CD4-positive, alpha-beta T cell (primary cell): Measurements from ENCODE around the gene P3H3. TPM values are rescaled to one million over a fixed set of nuclear protein-coding genes. Genes with fewer than 3 reads are reported as not detected.
A peak's percentile ranks its signal among the peaks of the same experiment; 100 is the strongest.

Source experiments
- ATAC-seq: fragments of 200-7000 bp; cut with Tn5 transposase; one replicate; pipeline ENCODE4 v1.10.0; 2022; ENCODE audit warnings: mild to moderate bottlenecking; ENCODE audit not compliant: poor library complexity
- CTCF ChIA-PET: fragments of 350-600 bp; sonication (Branson Sonifier 250); formaldehyde crosslinking; loops from one replicate; lab custom pipeline; 2021; ENCODE audit warnings: antibody characterized with exemption, inconsistent platforms; lab: Charles Lee
- POLR2A ChIA-PET: fragments of 350-600 bp; sonication (Branson Sonifier 250); formaldehyde crosslinking; loops from one replicate; lab custom pipeline; 2021; ENCODE audit warnings: antibody characterized with exemption, inconsistent platforms; lab: Charles Lee
- DNase-seq, 14 experiments: peaks; one replicate each; pipeline ENCODE4 v3.0.0-alpha.2; 2013 to 2020; ENCODE audit warnings: mixed read lengths in 2 of 14
- H3K27ac ChIP-seq, 2 donors: one replicate each; pipeline versions ENCODE4 v1.5.1 to v1.7.0; 2013; ENCODE audit warnings: low read length in 2 of 2, low read depth in 1 of 2, mild to moderate bottlenecking in 1 of 2
- H3K27me3 ChIP-seq, 2 experiments: 1 replicate in 1 of 2; 2 replicates in 1 of 2; pipeline versions ENCODE4 v1.6.1 to v1.7.0; 2013; ENCODE audit warnings: low read length in 2 of 2, control low read depth in 1 of 2, mild to moderate bottlenecking in 1 of 2, moderate library complexity in 1 of 2; ENCODE audit not compliant: insufficient read depth in 2 of 2, control insufficient read depth in 1 of 2
- H3K36me3 ChIP-seq: one replicate; pipeline ENCODE4 v1.6.1; 2013; ENCODE audit warnings: low read length, control low read depth; ENCODE audit not compliant: insufficient read depth
- H3K4me1 ChIP-seq: one replicate; pipeline ENCODE4 v1.6.1; 2013; ENCODE audit warnings: low read length, control low read depth; ENCODE audit not compliant: insufficient read depth
- H3K4me3 ChIP-seq: one replicate; pipeline ENCODE4 v1.5.1; 2013; ENCODE audit warnings: mild to moderate bottlenecking, low read length, moderate library complexity
- H3K9me3 ChIP-seq, 2 experiments: 1 replicate in 1 of 2; 2 replicates in 1 of 2; pipeline versions ENCODE4 v1.6.1 to v1.7.0; 2013; ENCODE audit warnings: low read length in 2 of 2, mild to moderate bottlenecking in 2 of 2, control low read depth in 1 of 2, moderate library complexity in 1 of 2; ENCODE audit not compliant: control insufficient read depth in 1 of 2, insufficient read depth in 1 of 2
- H3K27ac Mint-ChIP-seq: one replicate; pipeline ENCODE4 v1.8.0; 2020; ENCODE audit warnings: mixed read lengths
- H3K27me3 Mint-ChIP-seq: one replicate; pipeline ENCODE4 v1.8.0; 2021; ENCODE audit warnings: mixed read lengths
- H3K36me3 Mint-ChIP-seq: one replicate; pipeline ENCODE4 v1.8.0; 2021; ENCODE audit warnings: low read depth, mixed read lengths
- H3K4me1 Mint-ChIP-seq: one replicate; pipeline ENCODE4 v1.8.0; 2021; ENCODE audit warnings: low read depth, mixed read lengths
- H3K4me3 Mint-ChIP-seq: one replicate; pipeline ENCODE4 v1.8.0; 2020; ENCODE audit warnings: mild to moderate bottlenecking, mixed read lengths
- H3K9me3 Mint-ChIP-seq: one replicate; pipeline ENCODE4 v1.8.0; 2020; ENCODE audit warnings: mixed read lengths
- intact Hi-C, 2 experiments: fragments of 100-400 bp; cut with DNase I in 1 of 2; cut with micrococcal nuclease in 1 of 2; formaldehyde crosslinking; loops; one replicate each; pipeline versions ENCODE4 v1.15.1 to v1.9.0; 2023 to 2025; cut with DNase I, micrococcal nuclease
- total RNA-seq, 174 experiments: library from RNA in 2 of 174; stranded (reverse) in 2 of 174; gene quantifications; one replicate each; pipeline ENCODE4 v1.2.3 and lab custom pipeline; 2021 to 2026
- TF ChIP-seq, protein P1 (sequence below): fragments of 200-600 bp; IDR thresholded peaks from one replicate; pipeline ENCODE4 v1.8.0; 2022; ENCODE audit warnings: antibody characterized with exemption, mild to moderate bottlenecking

The P3H3 gene
- total RNA-seq, 2 experiments from 2014 or later: 2.5 to 4.1 TPM

- no peak overlapping the region for H3K27ac Mint-ChIP-seq
- POLR2A ChIA-PET: interaction anchor here (1.2 kb wide), 1 partner anchor 9 kb away, joined by 3 read pairs; the partner anchor contains the start of gene USP5
- TF ChIP-seq, protein P1, sequence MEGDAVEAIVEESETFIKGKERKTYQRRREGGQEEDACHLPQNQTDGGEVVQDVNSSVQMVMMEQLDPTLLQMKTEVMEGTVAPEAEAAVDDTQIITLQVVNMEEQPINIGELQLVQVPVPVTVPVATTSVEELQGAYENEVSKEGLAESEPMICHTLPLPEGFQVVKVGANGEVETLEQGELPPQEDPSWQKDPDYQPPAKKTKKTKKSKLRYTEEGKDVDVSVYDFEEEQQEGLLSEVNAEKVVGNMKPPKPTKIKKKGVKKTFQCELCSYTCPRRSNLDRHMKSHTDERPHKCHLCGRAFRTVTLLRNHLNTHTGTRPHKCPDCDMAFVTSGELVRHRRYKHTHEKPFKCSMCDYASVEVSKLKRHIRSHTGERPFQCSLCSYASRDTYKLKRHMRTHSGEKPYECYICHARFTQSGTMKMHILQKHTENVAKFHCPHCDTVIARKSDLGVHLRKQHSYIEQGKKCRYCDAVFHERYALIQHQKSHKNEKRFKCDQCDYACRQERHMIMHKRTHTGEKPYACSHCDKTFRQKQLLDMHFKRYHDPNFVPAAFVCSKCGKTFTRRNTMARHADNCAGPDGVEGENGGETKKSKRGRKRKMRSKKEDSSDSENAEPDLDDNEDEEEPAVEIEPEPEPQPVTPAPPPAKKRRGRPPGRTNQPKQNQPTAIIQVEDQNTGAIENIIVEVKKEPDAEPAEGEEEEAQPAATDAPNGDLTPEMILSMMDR: no peak
Observed at GRCh38 chr12:6860942-6861341, 32.7 kb downstream of the P3H3 start.

GRCh38 chr12:6861391-6861790 is 33.2 kb downstream of the P3H3 start:
- H3K36me3 Mint-ChIP-seq: peaks cover 86% of the 10 kb centered on the region
- Histone ChIP-seq H3K36me3 (peaks cover 81% of the 10 kb centered on the region), H3K4me1 (peaks cover 3% of the 10 kb centered on the region), H3K27ac (no peak overlapping the region), H3K9me3 (no peaks in the 10 kb centered on the region), H3K4me3 (no peak overlapping the region), H3K27me3 (no peaks in the 10 kb centered on the region)
- TF ChIP-seq, protein P1: no peak
- ATAC-seq (no peak), DNase-seq (peak in 1 of 14 experiments; percentile 18)
- ChIA-PET POLR2A (interaction anchor here (0.8 kb wide), 1 partner anchor 82 kb away, joined by 4 read pairs; the partner anchor contains the start of genes C12orf57 and RNU7-1), CTCF (interaction anchor here (0.9 kb wide), 1 partner anchor 11 kb away, joined by 6 read pairs; the partner anchor contains the start of gene SPSB2)
- intact Hi-C loops: no loop called here
- H3K9me3 Mint-ChIP-seq: no peaks in the 10 kb centered on the region
- H3K27me3 Mint-ChIP-seq: no peaks in the 10 kb centered on the region
- peak overlapping the region; percentile 38 for H3K4me3 Mint-ChIP-seq
- H3K4me1 Mint-ChIP-seq: peaks cover 11% of the 10 kb centered on the region
- no peak overlapping the region for H3K27ac Mint-ChIP-seq

More at GRCh38 chr12:6860942-6861341, 32.7 kb downstream of the P3H3 start:
- Histone ChIP-seq H3K9me3 (no peaks in the 10 kb centered on the region), H3K4me1 (no peaks in the 10 kb centered on the region), H3K27me3 (no peaks in the 10 kb centered on the region), H3K4me3 (no peak overlapping the region), H3K27ac (no peak overlapping the region), H3K36me3 (peaks cover 86% of the 10 kb centered on the region)
- H3K4me1 Mint-ChIP-seq: peaks cover 12% of the 10 kb centered on the region
- ATAC-seq: no peak
- peaks cover 91% of the 10 kb centered on the region for H3K36me3 Mint-ChIP-seq
- CTCF ChIA-PET: interaction anchor here (1.5 kb wide), 1 partner anchor 11 kb away, joined by 4 read pairs; the partner anchor contains the start of gene SPSB2
- no peaks in the 10 kb centered on the region for H3K27me3 Mint-ChIP-seq
- H3K4me3 Mint-ChIP-seq: peak overlapping the region; percentile 38
- intact Hi-C loops: no loop called here
- no peaks in the 10 kb centered on the region for H3K9me3 Mint-ChIP-seq
- DNase-seq: peak in 1 of 14 experiments; percentile 13

GRCh38 chr12:6863033-6863432 is 34.8 kb downstream of the P3H3 start:
- peaks cover 70% of the 10 kb centered on the region for H3K36me3 Mint-ChIP-seq

More at GRCh38 chr12:6863033-6863432, 34.8 kb downstream of the P3H3 start:
- intact Hi-C loops: no loop called here
- ChIA-PET POLR2A (no interaction called here), CTCF (interaction anchor here (0.7 kb wide), 1 partner anchor 75 kb away, joined by 3 read pairs; no protein-coding TSS in a partner anchor)
- Mint-ChIP-seq H3K27me3 (no peaks in the 10 kb centered on the region), H3K4me3 (no peak overlapping the region), H3K9me3 (no peaks in the 10 kb centered on the region), H3K4me1 (peaks cover 13% of the 10 kb centered on the region), H3K27ac (no peak overlapping the region)
- peak in 1 of 14 experiments; percentile 16 for DNase-seq
- Histone ChIP-seq H3K36me3 (peaks cover 65% of the 10 kb centered on the region), H3K27ac (no peak overlapping the region), H3K9me3 (no peaks in the 10 kb centered on the region), H3K4me1 (peaks cover 11% of the 10 kb centered on the region), H3K27me3 (no peaks in the 10 kb centered on the region), H3K4me3 (no peak overlapping the region)
- ATAC-seq: no peak
- TF ChIP-seq, protein P1: no peak
